GM15510 (cell line): ENCODE data around the gene EVA1C.

Source experiments
- POLR2A ChIP-seq: IDR thresholded peaks from 3 replicates; pipeline ENCODE4 v1.6.1; 2011; ENCODE audit warnings: borderline replicate concordance; ENCODE audit not compliant: insufficient read length; ENCODE audit errors: extremely low read depth

EVA1C gene

GRCh38 chr21:32470206-32470605 is 57.7 kb downstream of the EVA1C start:
- no peak for TF ChIP-seq POLR2A

GRCh38 chr21:32472890-32473765 is 60.6 kb downstream of the EVA1C start:
- TF ChIP-seq POLR2A = no peak

GRCh38 chr21:32474179-32475059 is 61.9 kb downstream of the EVA1C start:
- TF ChIP-seq POLR2A = no peak

DNA sequence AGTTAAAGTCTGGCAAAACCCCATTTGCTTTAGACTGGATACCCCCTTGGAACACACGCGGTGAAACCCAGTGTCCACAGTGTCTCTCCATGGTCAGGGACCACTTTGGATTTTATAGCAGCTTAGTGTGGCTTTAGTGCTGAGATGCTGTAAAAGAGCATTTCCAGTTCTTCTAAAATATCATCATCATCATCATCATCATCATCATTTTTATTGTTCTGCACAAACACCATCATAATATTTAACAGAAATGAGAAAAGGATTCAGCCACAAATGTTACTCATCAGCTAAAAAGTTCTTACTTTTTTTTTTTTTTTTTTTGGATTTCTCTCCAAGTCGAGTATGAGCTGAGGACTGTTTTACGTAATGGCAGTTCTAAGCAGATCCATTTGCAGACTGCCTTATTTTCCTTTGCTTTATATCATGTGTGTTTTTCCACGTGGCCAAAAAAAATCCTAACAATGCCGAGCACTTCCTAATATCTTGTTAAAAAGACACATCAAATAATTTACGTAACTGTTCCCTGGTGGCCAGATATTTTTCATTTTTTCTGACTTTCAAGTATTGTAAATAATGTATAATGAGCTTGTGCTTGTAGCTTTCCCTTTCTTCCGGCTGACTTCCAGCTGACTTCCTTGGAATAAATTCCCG is 62.8 kb downstream of the EVA1C start:
- TF ChIP-seq POLR2A = no peak

GRCh38 chr21:32476661-32477423 is 64.3 kb downstream of the EVA1C start:
- TF ChIP-seq POLR2A = no peak

- no peak for TF ChIP-seq POLR2A
These were observed 64.9 kb downstream of the EVA1C start for GRCh38 chr21:32477424-32477745.

DNA sequence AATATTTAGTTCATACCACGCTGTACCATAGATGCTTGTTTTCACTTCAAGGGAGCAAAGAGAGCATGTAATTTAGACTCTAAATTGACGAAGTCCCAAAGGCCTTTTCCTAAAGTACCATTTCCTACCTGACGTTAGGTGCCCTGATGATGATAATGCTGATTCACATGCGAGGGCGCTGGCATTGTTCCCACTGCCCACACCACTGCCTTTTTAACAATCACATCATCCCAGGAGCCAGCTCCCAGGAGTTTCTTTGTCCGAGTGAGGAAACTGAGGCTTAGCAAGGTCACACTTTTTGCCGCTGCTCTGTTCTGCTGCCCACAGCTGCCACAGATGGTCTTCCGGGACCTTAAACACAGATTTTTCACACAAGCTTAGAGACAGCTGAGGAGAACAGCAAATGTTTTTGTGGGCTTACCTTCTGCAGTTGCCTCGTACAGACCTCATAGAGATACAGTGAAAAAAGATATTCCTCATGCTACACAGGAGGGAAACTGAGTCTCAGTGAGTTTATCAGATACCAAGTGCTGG is 69.4 kb downstream of the EVA1C start:
- TF ChIP-seq POLR2A = no peak

DNA sequence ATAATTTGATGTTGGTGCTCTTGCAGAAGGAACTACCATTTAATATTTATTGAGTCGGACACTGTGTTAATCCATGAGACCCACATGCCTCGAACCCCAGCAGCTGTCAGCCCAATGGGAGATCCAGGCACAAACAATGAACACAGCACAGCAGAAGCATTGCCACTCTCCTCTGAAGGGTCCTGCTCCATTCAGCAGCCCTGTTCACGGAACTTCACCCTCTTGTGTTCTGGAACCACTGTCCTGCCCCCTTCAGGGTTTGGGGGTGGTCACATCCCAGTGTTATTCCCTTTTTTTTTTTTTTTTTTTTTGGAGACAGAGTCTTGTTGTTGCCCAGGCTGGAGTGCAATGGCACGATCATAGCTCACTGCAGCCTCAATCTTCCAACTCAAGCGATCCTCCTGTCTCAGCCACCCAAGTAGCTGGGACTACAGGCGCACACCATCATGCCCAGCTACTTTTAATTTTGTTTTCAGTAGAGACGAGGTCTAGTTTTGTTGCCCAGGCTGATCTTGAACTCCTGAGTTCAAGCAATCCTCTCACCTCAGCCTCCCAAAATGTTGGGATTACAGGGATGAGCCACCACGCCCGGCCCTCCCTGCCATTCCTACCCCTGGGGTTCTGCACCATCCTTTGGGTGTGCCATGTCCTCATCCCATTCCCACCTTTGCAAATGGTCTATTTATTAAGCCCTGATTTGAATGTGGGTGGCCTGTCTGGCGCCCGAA is 70.2 kb downstream of the EVA1C start:
- TF ChIP-seq POLR2A = no peak

- no peak for TF ChIP-seq POLR2A
These were observed 70.7 kb downstream of the EVA1C start for GRCh38 chr21:32483293-32483595.

DNA sequence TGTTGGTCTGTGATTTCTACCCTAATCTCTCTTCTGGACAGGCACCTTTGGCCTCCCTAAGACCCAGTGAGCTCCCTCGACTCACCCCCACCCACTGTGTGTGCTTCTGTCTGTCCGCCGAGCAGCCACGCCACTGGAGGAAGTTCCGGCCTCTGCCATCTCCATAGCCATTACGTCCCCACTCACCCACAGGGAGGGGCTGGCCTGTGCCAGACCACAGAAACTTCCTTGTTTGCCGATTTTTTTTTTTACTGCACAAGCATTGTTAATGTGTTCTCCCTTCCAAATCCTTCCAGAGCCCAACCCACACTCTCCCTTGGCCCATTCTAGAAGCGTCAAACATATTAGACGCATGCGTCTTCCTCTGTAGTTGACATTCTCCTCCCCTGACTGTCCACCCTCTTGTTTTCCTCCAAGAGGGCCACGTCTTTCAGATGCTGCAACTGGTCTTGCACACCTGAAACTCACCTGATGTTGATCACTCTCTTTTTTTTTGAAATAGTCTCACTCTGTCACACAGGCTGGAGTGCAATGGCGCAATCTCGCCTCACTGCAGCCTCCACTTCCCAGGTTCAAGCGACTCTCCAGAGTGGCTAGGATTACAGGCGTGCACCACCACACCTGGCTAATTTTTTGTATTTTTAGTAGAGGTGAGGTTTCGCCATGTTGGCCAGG is 72.3 kb downstream of the EVA1C start:
- no peak for TF ChIP-seq POLR2A

- TF ChIP-seq POLR2A = no peak
These were observed 79.9 kb downstream of the EVA1C start for GRCh38 chr21:32492376-32492775.

DNA sequence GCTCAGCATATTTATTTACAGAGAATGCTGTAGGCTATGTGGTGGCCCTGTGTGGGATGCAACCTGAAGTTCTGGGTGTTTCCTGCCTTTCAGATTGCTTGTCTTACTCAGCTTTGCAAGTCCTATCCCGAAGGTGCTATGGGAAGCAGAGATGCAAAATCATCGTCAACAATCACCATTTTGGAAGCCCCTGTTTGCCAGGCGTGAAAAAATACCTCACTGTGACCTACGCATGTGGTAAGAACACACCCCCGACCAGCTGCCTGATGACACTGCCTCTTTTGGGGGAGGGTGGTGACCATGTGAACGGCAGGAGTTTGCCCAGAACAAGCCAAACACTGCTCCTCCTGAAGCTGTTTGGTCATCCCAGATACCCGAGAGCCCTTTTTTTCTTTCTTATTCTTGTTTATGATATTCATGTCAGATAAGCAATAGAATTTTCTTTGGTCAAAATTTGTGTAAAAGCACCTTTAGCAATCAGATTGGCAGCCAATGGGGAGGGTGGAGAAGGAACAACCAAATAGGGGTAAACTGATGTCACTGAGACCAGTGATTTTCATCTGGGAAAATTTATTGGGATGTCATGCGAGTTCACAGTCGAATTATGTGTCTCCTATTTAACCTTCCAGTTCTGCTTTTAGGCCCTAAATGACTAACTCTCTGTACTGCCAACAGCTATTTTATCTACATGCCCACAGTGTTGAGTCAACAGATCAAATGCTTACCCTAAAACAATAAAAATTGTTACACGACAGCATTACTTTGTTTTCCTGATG is 82.6 kb downstream of the EVA1C start:
- TF ChIP-seq POLR2A = no peak
